HFFc6 (cell line): ENCODE measurements around the gene ZDHHC21. TPM values are rescaled to one million over a fixed set of nuclear protein-coding genes. Genes with fewer than 3 reads are reported as not detected.

Experiments
- DNase-seq: peaks from one replicate; pipeline ENCODE4 v3.0.0-alpha.2; 2018
- H3K27ac Mint-ChIP-seq: 2 replicates; pipeline ENCODE4 v1.8.0; 2020; ENCODE audit warnings: mild to moderate bottlenecking, mixed read lengths
- H3K27me3 Mint-ChIP-seq: 2 replicates; pipeline ENCODE4 v1.8.0; 2021; ENCODE audit warnings: mild to moderate bottlenecking, moderate library complexity, mixed read lengths; ENCODE audit not compliant: insufficient read depth
- H3K36me3 Mint-ChIP-seq: 2 replicates; pipeline ENCODE4 v1.8.0; 2021; ENCODE audit warnings: low read depth, mixed read lengths
- H3K4me1 Mint-ChIP-seq: 2 replicates; pipeline ENCODE4 v1.8.0; 2020; ENCODE audit warnings: low read depth, mixed read lengths
- H3K4me3 Mint-ChIP-seq: 2 replicates; pipeline ENCODE4 v1.8.0; 2020; ENCODE audit warnings: mild to moderate bottlenecking, moderate library complexity, mixed read lengths
- H3K9me3 Mint-ChIP-seq: 2 replicates; pipeline ENCODE4 v1.8.0; 2020; ENCODE audit warnings: mild to moderate bottlenecking, mixed read lengths
- total RNA-seq, 6 experiments: library from RNA; stranded (reverse); fragmentation: NEBNext Ultra II Directional; extraction: Animal tissue kit (Norgen Biotek cat#: 25700); gene quantifications; 2 replicates in 1 of 6; 3 replicates in 5 of 6; pipeline ENCODE4 v1.2.3, GENCODE V29; 2021
- TF ChIP-seq, protein P1 (sequence below): fragments of 200-600 bp; sonication (generic); IDR thresholded peaks from 2 replicates; pipeline ENCODE4 v1.5.0; 2021; ENCODE audit warnings: antibody characterized with exemption, mild to moderate bottlenecking

ZDHHC21 gene
- total RNA-seq, 6 experiments from 2014 or later: 6.7 to 10.4 (median 9.0) TPM

DNA sequence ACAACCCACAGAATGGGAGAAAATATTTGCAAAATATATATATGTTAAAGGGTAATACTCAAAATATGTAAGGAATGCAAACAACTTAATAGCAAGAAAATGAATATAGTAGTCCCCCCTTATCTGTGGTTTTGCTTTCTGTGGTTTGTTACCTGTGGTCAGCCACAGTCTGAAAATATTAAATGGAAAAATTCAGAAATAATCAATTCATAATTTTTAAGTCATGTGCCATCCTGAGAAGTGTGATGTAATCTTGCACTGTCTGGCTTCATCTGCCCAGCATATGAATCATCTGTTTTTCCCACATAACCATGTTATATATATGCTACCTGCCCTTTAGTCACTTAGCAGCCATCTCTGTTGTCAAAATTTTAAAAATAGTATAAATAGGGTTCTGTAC is 17.6 kb upstream of the ZDHHC21 start:
- Mint-ChIP-seq H3K9me3 (peaks cover 5% of the 10 kb centered on the region; the same call in 1 of the 2 replicates), H3K27me3 (peaks cover 4% of the 10 kb centered on the region; the same call in 1 of the 2 replicates), H3K4me3 (no peak overlapping the region), H3K36me3 (no peaks in the 10 kb centered on the region), H3K4me1 (peaks cover 12% of the 10 kb centered on the region; the same call in 1 of the 2 replicates), H3K27ac (no peak overlapping the region)
- DNase-seq: no peak
- TF ChIP-seq, protein P1, sequence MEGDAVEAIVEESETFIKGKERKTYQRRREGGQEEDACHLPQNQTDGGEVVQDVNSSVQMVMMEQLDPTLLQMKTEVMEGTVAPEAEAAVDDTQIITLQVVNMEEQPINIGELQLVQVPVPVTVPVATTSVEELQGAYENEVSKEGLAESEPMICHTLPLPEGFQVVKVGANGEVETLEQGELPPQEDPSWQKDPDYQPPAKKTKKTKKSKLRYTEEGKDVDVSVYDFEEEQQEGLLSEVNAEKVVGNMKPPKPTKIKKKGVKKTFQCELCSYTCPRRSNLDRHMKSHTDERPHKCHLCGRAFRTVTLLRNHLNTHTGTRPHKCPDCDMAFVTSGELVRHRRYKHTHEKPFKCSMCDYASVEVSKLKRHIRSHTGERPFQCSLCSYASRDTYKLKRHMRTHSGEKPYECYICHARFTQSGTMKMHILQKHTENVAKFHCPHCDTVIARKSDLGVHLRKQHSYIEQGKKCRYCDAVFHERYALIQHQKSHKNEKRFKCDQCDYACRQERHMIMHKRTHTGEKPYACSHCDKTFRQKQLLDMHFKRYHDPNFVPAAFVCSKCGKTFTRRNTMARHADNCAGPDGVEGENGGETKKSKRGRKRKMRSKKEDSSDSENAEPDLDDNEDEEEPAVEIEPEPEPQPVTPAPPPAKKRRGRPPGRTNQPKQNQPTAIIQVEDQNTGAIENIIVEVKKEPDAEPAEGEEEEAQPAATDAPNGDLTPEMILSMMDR: no peak

DNA sequence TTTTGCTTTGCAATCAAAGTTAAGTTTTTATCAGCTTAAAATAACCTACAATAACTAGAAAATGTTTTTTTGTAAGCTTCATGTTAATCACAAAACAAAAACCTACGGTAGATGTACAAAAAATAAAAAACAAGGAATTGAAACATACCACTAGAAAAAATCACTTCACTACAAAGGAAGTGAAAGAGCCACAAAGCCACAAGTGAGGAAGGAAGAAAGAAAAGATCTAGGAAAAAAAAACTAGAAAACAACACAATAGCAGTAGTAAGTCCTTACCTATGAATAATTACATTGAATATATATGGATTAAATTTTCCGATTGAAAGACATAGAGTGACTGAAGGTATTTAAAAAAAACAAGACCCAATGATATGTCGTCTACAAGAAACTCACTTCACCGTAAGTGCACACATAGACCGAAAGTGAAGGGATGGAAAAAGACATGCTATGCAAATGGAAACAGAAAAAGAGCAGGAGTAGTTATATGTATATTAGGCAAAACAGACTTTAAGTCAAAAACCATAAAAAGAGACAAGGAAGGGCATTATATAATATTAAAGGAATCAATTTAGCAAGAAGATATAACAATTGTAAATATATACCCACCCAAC is 13.4 kb upstream of the ZDHHC21 start:
- peaks cover 5% of the 10 kb centered on the region for H3K36me3 Mint-ChIP-seq
- peaks cover 4% of the 10 kb centered on the region for H3K27me3 Mint-ChIP-seq
- TF ChIP-seq, protein P1: no peak
- DNase-seq: no peak
- H3K9me3 Mint-ChIP-seq: peaks cover 17% of the 10 kb centered on the region
- H3K4me1 Mint-ChIP-seq: peaks cover 12% of the 10 kb centered on the region; the same call in 1 of the 2 replicates
- H3K27ac Mint-ChIP-seq: no peak overlapping the region
- no peak overlapping the region for H3K4me3 Mint-ChIP-seq

DNA sequence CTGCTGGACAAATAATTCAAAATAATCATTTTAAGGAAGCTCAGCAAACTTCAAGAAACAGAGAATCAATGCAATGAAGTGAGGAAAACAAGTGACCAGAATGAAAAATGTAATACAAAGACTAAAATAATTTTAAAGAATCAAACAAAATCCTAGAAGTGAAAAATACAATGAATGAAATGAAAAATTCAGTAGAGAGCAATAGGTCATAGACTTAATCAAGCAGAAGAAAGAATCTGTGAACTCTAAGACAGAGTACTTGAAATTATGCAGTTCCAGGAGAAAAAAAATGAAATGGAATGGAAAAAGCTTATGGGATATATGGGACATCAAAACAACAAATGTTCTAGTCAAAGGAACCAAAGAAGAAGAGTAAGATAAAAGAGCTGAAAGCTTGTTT is 11.8 kb upstream of the ZDHHC21 start:
- H3K27me3 Mint-ChIP-seq: peaks cover 2% of the 10 kb centered on the region
- H3K9me3 Mint-ChIP-seq: peaks cover 17% of the 10 kb centered on the region

DNA sequence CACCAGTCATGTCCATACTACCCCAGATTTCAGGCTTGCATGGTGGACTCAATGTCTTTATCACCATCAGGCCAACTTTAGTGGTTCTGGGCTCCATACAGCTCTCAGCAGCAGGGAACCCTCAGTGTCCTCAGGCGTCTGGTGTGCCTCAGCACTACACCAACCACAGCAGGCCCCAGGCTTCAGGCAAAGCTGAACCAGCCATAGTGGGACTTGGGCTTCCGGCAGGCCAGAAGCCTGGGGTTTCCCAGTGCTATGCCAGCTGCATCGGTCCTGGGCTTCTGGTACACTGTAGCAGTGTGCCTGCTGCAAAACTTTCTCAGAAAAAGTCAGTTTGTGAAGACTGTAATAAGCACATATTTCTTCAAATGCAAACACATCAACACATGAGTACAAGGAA is 11.0 kb upstream of the ZDHHC21 start:
- H3K36me3 Mint-ChIP-seq: peaks cover 5% of the 10 kb centered on the region
- H3K4me3 Mint-ChIP-seq: no peak overlapping the region
- DNase-seq: no peak

More for the DNA sequence above, 11.8 kb upstream of the ZDHHC21 start:
- Mint-ChIP-seq H3K27ac (no peak overlapping the region), H3K36me3 (peaks cover 5% of the 10 kb centered on the region), H3K4me1 (no peaks in the 10 kb centered on the region), H3K4me3 (no peak overlapping the region)
- DNase-seq: no peak
- TF ChIP-seq, protein P1: no peak

DNA sequence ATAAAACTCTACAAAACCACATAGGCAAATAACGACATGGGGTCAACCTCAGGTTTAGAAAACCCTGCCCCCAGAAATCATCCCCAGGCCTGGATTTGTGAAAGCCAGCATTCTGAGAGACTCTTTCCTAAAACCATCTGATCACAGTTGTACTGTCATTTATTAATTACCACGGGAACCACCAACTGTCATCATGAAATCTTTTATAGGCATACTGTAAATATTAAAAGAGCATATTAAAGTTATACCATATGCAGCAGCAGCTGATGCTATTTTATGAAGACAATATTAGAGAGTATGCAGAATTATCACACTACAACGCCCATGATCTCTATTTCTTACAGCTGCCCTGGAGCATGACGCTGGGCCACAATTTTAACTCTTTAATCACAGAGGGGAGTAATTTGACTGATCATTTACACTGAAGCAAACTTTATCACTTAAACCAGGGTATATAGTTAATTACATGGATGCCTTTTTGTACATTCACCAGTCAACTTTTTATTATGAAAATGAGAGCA is 9.0 kb upstream of the ZDHHC21 start:
- Mint-ChIP-seq H3K9me3 (peaks cover 13% of the 10 kb centered on the region), H3K4me1 (no peaks in the 10 kb centered on the region), H3K27me3 (peaks cover 6% of the 10 kb centered on the region), H3K36me3 (peaks cover 5% of the 10 kb centered on the region), H3K27ac (no peak overlapping the region), H3K4me3 (no peak overlapping the region)
- no peak for DNase-seq
- TF ChIP-seq, protein P1: no peak

More for the DNA sequence above, 11.0 kb upstream of the ZDHHC21 start:
- H3K27ac Mint-ChIP-seq: no peak overlapping the region
- peaks cover 17% of the 10 kb centered on the region for H3K9me3 Mint-ChIP-seq
- TF ChIP-seq, protein P1: no peak
- peaks cover 2% of the 10 kb centered on the region for H3K27me3 Mint-ChIP-seq
- H3K4me1 Mint-ChIP-seq: no peaks in the 10 kb centered on the region
